Muscle layer of duodenum (tissue), 2 donors: Measurements from ENCODE around the gene ANKFN1.

Experiments
- H3K27ac ChIP-seq: one replicate; pipeline ENCODE4 v1.7.0; 2013; ENCODE audit warnings: mild to moderate bottlenecking, low read length
- H3K27me3 ChIP-seq: one replicate; pipeline ENCODE4 v1.7.0; 2013; ENCODE audit warnings: low read depth, mild to moderate bottlenecking, control low read depth, low read length
- H3K36me3 ChIP-seq, 2 donors: one replicate each; pipeline ENCODE4 v1.7.0; 2013; ENCODE audit warnings: low read length in 2 of 2, control low read depth in 1 of 2, mild to moderate bottlenecking in 1 of 2; ENCODE audit not compliant: insufficient read depth in 2 of 2, control insufficient read depth in 1 of 2
- H3K4me1 ChIP-seq, 2 donors: one replicate each; pipeline ENCODE4 v1.7.0; 2013; ENCODE audit warnings: low read length in 2 of 2, mild to moderate bottlenecking in 2 of 2, control low read depth in 1 of 2, moderate library complexity in 1 of 2; ENCODE audit not compliant: insufficient read depth in 2 of 2, control insufficient read depth in 1 of 2
- H3K4me3 ChIP-seq, 2 donors: one replicate each; pipeline ENCODE4 v1.7.0; 2013; ENCODE audit warnings: low read length in 2 of 2, low read depth in 1 of 2, mild to moderate bottlenecking in 1 of 2
- H3K9me3 ChIP-seq, 2 donors: one replicate each; pipeline ENCODE4 v1.7.0; 2013; ENCODE audit warnings: low read length in 2 of 2, control low read depth in 1 of 2, mild to moderate bottlenecking in 1 of 2; ENCODE audit not compliant: control insufficient read depth in 1 of 2
- donor health status: healthy.

The ANKFN1 gene

DNA sequence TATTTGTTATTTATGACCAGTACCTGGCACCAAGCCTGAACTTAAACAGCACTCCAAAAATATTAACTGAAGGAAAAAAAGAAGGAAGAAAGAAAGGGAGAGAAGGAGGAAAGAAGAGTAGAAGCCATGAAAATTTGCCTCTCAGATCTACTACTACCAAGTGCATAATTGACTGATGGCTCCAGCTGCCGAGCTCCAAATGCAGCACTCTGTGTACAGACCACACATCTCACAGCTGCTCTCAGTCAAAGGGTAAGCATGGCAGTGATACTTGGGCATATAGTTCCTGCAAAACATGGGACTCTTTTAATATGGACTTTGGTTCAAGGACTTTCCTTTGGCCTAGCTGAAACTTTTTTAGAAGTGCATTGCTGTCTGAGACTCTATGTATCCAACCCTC is 396.2 kb downstream of the ANKFN1 start:
- no peak overlapping the region for H3K4me3 ChIP-seq
- no peaks in the 10 kb centered on the region for H3K4me1 ChIP-seq
- no peaks in the 10 kb centered on the region for H3K36me3 ChIP-seq
- peaks cover 0 to 13% of the 10 kb centered on the region in 2 donors for H3K9me3 ChIP-seq
- no peak overlapping the region for H3K27ac ChIP-seq
- H3K27me3 ChIP-seq = no peaks in the 10 kb centered on the region

DNA sequence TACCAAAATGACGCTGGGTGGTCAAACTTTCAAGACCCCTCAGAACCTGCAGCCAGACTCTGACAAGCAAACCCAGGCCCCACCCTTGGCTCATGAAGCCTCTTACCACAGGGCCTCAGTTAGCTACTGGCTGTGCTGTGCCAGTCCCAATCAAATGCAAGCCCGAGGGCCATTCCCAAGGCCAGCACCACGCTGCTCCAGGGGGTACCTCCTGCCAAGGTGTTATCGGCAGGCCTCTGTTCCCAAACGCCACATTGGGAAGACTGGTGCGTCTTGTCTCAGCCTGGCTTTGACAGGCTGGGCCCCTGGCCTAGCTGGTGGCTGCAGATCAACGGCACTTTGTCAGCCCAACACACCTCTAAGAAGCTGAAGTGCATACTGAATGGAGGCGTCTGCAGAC is 404.4 kb downstream of the ANKFN1 start:
- no peak overlapping the region for H3K4me3 ChIP-seq
- H3K9me3 ChIP-seq = peaks cover 0 to under 1% of the 10 kb centered on the region in 2 donors
- no peaks in the 10 kb centered on the region for H3K27me3 ChIP-seq
- no peak overlapping the region for H3K27ac ChIP-seq
- H3K4me1 ChIP-seq = no peaks in the 10 kb centered on the region
- H3K36me3 ChIP-seq = no peaks in the 10 kb centered on the region

DNA sequence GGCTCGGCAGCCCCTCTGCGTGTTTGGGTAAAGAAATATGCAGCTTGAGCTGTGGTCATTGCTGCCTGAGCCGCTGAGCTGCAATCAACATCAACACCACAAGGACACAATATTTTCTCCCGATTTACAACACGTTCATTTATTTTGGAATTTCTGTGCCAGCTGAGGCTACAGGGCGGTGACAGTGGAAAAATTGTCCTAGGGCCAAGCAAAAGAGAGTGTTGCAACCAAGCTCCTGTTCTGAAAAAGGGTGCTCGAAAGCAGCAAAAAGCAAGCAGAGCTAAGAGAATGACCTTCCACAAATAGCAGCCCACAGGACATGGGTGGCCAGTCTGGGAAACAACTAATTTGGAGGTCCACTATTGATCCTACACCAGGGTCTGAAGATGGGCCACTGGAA is 404.8 kb downstream of the ANKFN1 start:
- no peak overlapping the region for H3K4me3 ChIP-seq
- no peak overlapping the region for H3K27ac ChIP-seq
- no peaks in the 10 kb centered on the region for H3K36me3 ChIP-seq
- no peaks in the 10 kb centered on the region for H3K27me3 ChIP-seq
- no peaks in the 10 kb centered on the region for H3K9me3 ChIP-seq
- H3K4me1 ChIP-seq = no peaks in the 10 kb centered on the region
